K562 (cell line): ENCODE data around the gene MMP23B. TPM values are rescaled to one million over a fixed set of nuclear protein-coding genes. Genes with fewer than 3 reads are reported as not detected.

Source experiments
- ATAC-seq: fragments of 200-7000 bp; cut with Tn5 transposase; 3 replicates; pipeline ENCODE4 v1.9.1; 2020; ENCODE audit warnings: moderate library complexity
- BruUV-seq: library from RNA; stranded (reverse); fragments of 400-500 nt; replicated peaks from 2 replicates; lab custom pipeline; 2021; lab: Mats Ljungman, UMichigan
- CTCF ChIA-PET: fragments of 300-600 bp; formaldehyde crosslinking; extraction: SDS; loops from one replicate; lab custom pipeline; 2021; ENCODE audit warnings: low intra/inter-chr PET ratio; lab: Yijun Ruan, JAX
- POLR2A ChIA-PET: fragments of 300-600, 350-650 bp; sonication (Branson Sonifier 250); formaldehyde crosslinking; extraction: SDS; loops from one replicate; lab custom pipeline; 2021; ENCODE audit warnings: antibody characterized with exemption, inconsistent platforms; lab: Yijun Ruan, JAX
- DNase-seq, 4 experiments: peaks; one replicate each; pipeline versions ENCODE4 v3.0.0 to v3.0.0-alpha.2; 2011 to 2018; ENCODE audit warnings: low spot score in 3 of 4, mixed read lengths in 3 of 4; ENCODE audit errors: extremely low read depth in 1 of 4
- FAIRE-seq: peaks from 2 replicates; lab custom pipeline; 2011; peaks lifted over from hg19 to GRCh38; lab: Jason Lieb, UNC
- H2AFZ ChIP-seq: 2 replicates; pipeline ENCODE4 v1.6.0; 2011; ENCODE audit warnings: low read depth, low read length, control low read depth, inconsistent platforms
- H3K27ac ChIP-seq: fragments of 200-600 bp; 3 replicates; pipeline ENCODE4 v1.8.0; 2011; ENCODE audit warnings: low read depth, mild to moderate bottlenecking, control low read depth, inconsistent platforms, low read length, moderate library complexity, mixed read lengths; ENCODE audit errors: extremely low read depth
- H3K27me3 ChIP-seq, 2 experiments: fragments of 300-600 bp in 1 of 2; 2 replicates in 1 of 2; 3 replicates in 1 of 2; pipeline versions ENCODE4 v1.6.0 to v1.8.0; 2011; ENCODE audit warnings: inconsistent platforms in 2 of 2, low read length in 2 of 2, mild to moderate bottlenecking in 1 of 2, mixed read lengths in 1 of 2, moderate library complexity in 1 of 2; ENCODE audit not compliant: control insufficient read depth in 2 of 2, insufficient read depth in 2 of 2
- H3K36me3 ChIP-seq: fragments of 300-600 bp; 3 replicates; pipeline ENCODE4 v1.8.0; 2011; ENCODE audit warnings: mild to moderate bottlenecking, low read length, inconsistent platforms; ENCODE audit not compliant: control insufficient read depth, insufficient read depth
- H3K4me1 ChIP-seq, 2 experiments: fragments of 200-600 bp in 1 of 2; replicated peaks in 1 of 2; 2 replicates in 1 of 2; 3 replicates in 1 of 2; pipeline versions ENCODE4 v1.5.1 to v1.8.0; 2011; ENCODE audit warnings: inconsistent platforms in 2 of 2, low read length in 2 of 2, mild to moderate bottlenecking in 1 of 2, mixed read lengths in 1 of 2, moderate library complexity in 1 of 2; ENCODE audit not compliant: control insufficient read depth in 2 of 2, insufficient read depth in 2 of 2
- H3K4me2 ChIP-seq: 2 replicates; pipeline ENCODE4 v1.6.1; 2011; ENCODE audit warnings: low read length, control low read depth, inconsistent platforms, mixed read lengths; ENCODE audit not compliant: insufficient read depth
- H3K4me3 ChIP-seq: fragments of 200-600 bp; sonication (generic), shearing (Covaris generic); 2 replicates; pipeline ENCODE4 v1.5.1; 2016; ENCODE audit warnings: control low read depth, inconsistent platforms
- H3K79me2 ChIP-seq: fragments of 200-600 bp; 3 replicates; pipeline ENCODE4 v1.8.0; 2011; ENCODE audit warnings: low read length, inconsistent platforms; ENCODE audit not compliant: control insufficient read depth, insufficient read depth
- H3K9ac ChIP-seq, 2 experiments: 2 replicates each; pipeline versions ENCODE4 v1.6.0 to v1.6.1; 2011; ENCODE audit warnings: low read depth in 2 of 2, low read length in 2 of 2, control low read depth in 1 of 2, inconsistent platforms in 1 of 2, mild to moderate bottlenecking in 1 of 2, mixed read lengths in 1 of 2; ENCODE audit not compliant: insufficient read depth in 1 of 2
- H3K9me1 ChIP-seq: one replicate; pipeline ENCODE4 v1.6.0; 2011; ENCODE audit warnings: inconsistent platforms, mild to moderate bottlenecking, low read length, moderate library complexity; ENCODE audit not compliant: control insufficient read depth, insufficient read depth
- H3K9me3 ChIP-seq: replicated peaks from 2 replicates; pipeline ENCODE4 v1.5.1; 2011; ENCODE audit warnings: low read depth, low read length, inconsistent platforms; ENCODE audit not compliant: control insufficient read depth, insufficient read depth
- H4K20me1 ChIP-seq: replicated peaks from 2 replicates; pipeline ENCODE4 v1.6.1; 2011; ENCODE audit warnings: low read length, inconsistent platforms, mixed read lengths; ENCODE audit not compliant: control insufficient read depth, insufficient read depth
- BCOR ChIP-seq: fragments of 450-650 bp; IDR thresholded peaks from 2 replicates; pipeline ENCODE4 v1.6.1; 2016
- SPI1 ChIP-seq: IDR thresholded peaks from 2 replicates; pipeline ENCODE4 v1.6.1; 2011; ENCODE audit warnings: low read depth, low read length, control low read depth, borderline replicate concordance
- ZNF830 ChIP-seq: fragments of 250-450 bp; sonication (Bioruptor Pico); IDR thresholded peaks from 2 replicates; pipeline ENCODE4 v1.5.0; 2021; ENCODE audit warnings: mild to moderate bottlenecking
- WGBS: fragments of 100-300 bp; shearing (Covaris generic); methylation state at CpG from one replicate; pipeline ENCODE4 v1.1.6; 2016; ENCODE audit warnings: low coverage, mixed read lengths; ENCODE audit not compliant: insufficient coverage; ENCODE audit errors: missing lambda C conversion rate; 5-methylcytosine and 5-hydroxymethylcytosine counted together
- in situ Hi-C: fragments of 300-500 bp; cut with MboI; formaldehyde crosslinking; loops from 4 replicates; pipeline ENCODE4 v1.15.0; 2018; ENCODE audit warnings: inconsistent platforms, mixed read lengths
- intact Hi-C: fragments of 100-400 bp; cut with micrococcal nuclease; formaldehyde crosslinking; loops from 2 replicates; pipeline ENCODE4 v1.14.2; 2022
- polyA plus RNA-seq, 8 experiments: library from polyadenylated mRNA; depleted of rRNA in 4 of 8; stranded (reverse) in 5 of 8; unstranded in 3 of 8; fragments of >200 nt; fragmentation: Nextera tagmentation in 2 of 8; fragmentation: Illumina TruSeq in 1 of 8; extraction: Ambion mirVana in 2 of 8; extraction: Trizol in 1 of 8; gene quantifications; 2 replicates each; pipeline versions ENCODE4 v1.2.1 to v1.2.3, GENCODE V29; 2011 to 2014; ENCODE audit warnings: inconsistent platforms in 1 of 8, missing spikeins in 1 of 8
- total RNA-seq, 7 experiments: library from RNA; depleted of rRNA in 6 of 7; stranded (reverse); fragments of >200 nt in 6 of 7; fragmentation: Illumina TruSeq in 2 of 7; extraction: Trizol in 2 of 7; gene quantifications; 2 replicates each; pipeline versions ENCODE4 v1.2.1 to v1.2.3, GENCODE V29; 2011 to 2021; ENCODE audit warnings: low replicate concordance in 1 of 7

MMP23B gene
- total and polyA plus RNA-seq, 9 of the 15 experiments (the other 6 are each of a cell fraction or from before 2014, with no cell fraction given): 0.28 to 1.2 (median 0.41) TPM; not detected in 5

GRCh38 chr1:1582585-1583346 lies 49.2 kb upstream of the MMP23B start:
- no peaks in the 10 kb centered on the region for H4K20me1 ChIP-seq
- DNase-seq (no peak), ATAC-seq (no peak), FAIRE-seq (no peak)
- in situ Hi-C loops: no loop called here
- no peak overlapping the region for H3K27ac ChIP-seq
- H2AFZ ChIP-seq: peak overlapping the region; percentile 39; the same call in 1 of the 2 replicates
- BruUV-seq: no TSS peak
- intact Hi-C loops: no loop called here
- no peaks in the 10 kb centered on the region for H3K79me2 ChIP-seq
- H3K27me3 ChIP-seq: peaks cover 11 to 24% of the 10 kb centered on the region in 2 experiments; a peak in 4 of 5 replicates
- no peak overlapping the region for H3K9ac ChIP-seq
- 0 out of 2 replicates have a peak overlapping the region, but pooled peaks have one; percentile 6 for H3K4me2 ChIP-seq
- no peaks in the 10 kb centered on the region for H3K9me1 ChIP-seq
- TF ChIP-seq BCOR: 0 out of 2 replicates have a peak, but pooled peaks have one; percentile 31
- no peak for TF ChIP-seq ZNF830 (CRISPR knock-in tag)
- TF ChIP-seq SPI1: peak; percentile 89
- no peak overlapping the region for H3K4me3 ChIP-seq
- CTCF ChIA-PET: no interaction called here
- POLR2A ChIA-PET: interaction anchor here (0.7 to 0.9 kb wide), 3 partner anchors 9 to 26 kb away, joined by 3 to 4 read pairs (median 3); no protein-coding TSS in a partner anchor
- H3K9me3 ChIP-seq: no peaks in the 10 kb centered on the region
- peaks cover 5 to 20% of the 10 kb centered on the region in 2 experiments; a peak in 4 of 5 replicates for H3K4me1 ChIP-seq
- WGBS: 16% methylated on average over 9 of the region's 9 CpGs
- no peaks in the 10 kb centered on the region for H3K36me3 ChIP-seq
